Omental fat pad (tissue), 4 donors: Measurements from ENCODE around the gene MN1. TPM values are rescaled to one million over a fixed set of nuclear protein-coding genes. Genes with fewer than 3 reads are reported as not detected.

Experiments
- ATAC-seq: fragments of 150-250 bp; one replicate; pipeline ENCODE4 v1.9.1; 2016; ENCODE audit warnings: mild to moderate bottlenecking, moderate library complexity; ENCODE audit not compliant: low FRiP score
- DNase-seq: peaks from one replicate; pipeline ENCODE4 v3.0.0-alpha.2; 2019; ENCODE audit warnings: low spot score
- CTCF ChIP-seq, 3 donors: fragments of 450-650 bp; IDR thresholded peaks; one replicate each; pipeline ENCODE4 v1.5.1; 2016 to 2017; ENCODE audit warnings: antibody characterized with exemption in 3 of 3, mild to moderate bottlenecking in 3 of 3, moderate library complexity in 2 of 3
- total RNA-seq, 4 donors: library from RNA; depleted of rRNA; stranded (reverse); fragments of >200 nt; gene quantifications; one replicate each; pipeline ENCODE4 v1.1.0, GENCODE V29; 2016

The MN1 gene
- total RNA-seq, 4 donors from 2014 or later, result 4.8 to 16.5 (median 8.9) TPM

- no peak for ATAC-seq
- no peak for TF ChIP-seq CTCF (IDR thresholded peaks at IDR 0.05)
- no peak for DNase-seq
Measured at GRCh38 chr22:27775758-27776649, 25.6 kb downstream of the MN1 start.

DNA sequence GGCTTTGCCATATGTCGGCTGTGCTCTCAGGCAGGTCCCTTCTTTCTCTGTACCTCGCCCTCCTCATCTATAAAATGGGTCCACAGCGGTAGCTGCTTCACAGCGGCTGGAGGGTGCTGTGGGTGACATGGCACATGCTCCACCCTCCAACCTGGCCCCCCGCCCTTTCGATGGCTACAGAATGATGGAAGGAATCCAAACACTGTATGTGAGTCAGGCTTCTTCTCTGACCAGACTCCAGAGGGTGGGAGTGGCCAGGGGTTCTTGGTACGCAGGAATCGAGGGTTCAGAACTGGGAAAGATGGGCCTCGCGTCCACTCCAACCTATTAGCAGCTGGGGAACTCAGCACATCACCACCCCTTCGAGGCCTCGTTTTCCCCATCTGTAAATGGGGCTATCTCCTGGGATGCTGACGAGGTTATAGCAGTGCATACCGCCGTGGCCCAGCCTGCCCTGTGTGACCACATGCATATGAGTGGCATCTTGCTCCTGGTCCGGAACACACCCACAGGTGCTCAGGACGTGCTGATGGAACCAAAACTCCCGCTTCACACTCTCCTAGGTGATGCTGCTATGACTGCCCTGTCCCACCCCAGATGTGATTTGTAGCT is 26.4 kb downstream of the MN1 start:
- DNase-seq (no peak), ATAC-seq (peak; percentile 31)
- TF ChIP-seq CTCF (IDR thresholded peaks at IDR 0.05), result no peak

DNA sequence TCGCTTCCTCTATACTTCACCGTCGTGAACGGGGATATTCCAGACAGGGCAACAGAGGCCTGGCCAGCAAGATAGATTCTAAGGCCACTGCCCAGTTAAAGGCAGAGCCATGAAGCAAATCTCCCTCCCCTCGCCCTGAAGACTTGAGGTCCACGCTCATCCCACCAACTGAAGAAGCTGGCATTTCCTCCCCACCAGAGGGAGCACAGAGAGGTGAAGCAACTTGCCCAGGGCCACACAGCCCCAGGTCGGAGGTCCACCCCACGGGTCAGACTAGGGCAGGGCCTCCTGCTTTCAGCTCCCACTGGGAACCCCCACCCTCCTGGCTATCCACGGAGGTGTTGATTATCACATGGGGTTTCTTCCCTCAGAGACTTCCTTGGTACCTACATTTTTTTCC is 27.4 kb downstream of the MN1 start:
- TF ChIP-seq CTCF (IDR thresholded peaks at IDR 0.05), result no peak
- DNase-seq, result no peak
- ATAC-seq, result no peak

DNA sequence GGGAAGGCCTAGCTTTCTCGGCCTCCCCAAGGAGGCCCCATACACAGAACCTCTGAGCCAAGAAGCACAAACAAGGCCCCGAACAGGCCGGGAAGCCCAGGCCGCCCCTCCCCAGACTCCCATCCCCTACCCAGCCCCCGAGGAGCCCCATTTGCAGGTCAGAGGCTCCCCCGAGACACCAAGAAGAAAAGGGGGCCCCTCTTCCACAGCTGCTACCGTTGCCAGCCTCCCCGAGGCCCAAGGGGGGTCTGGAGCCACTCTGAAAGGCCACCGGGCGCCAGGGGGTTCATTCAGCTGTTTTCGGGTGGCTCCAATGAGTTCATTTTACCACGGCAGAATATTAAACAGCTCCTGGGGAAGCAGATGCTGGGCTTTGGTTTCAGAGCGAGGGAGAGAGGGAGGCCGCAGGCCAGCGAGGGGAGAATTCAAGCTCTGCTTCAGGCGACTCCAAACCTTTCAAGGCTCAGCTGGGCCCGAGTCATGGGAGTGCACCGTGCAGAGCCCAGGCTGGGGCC is 28.5 kb downstream of the MN1 start:
- DNase-seq, result no peak
- ATAC-seq, result no peak

GRCh38 chr22:27772081-27772983 is 29.2 kb downstream of the MN1 start:
- ATAC-seq (no peak), DNase-seq (no peak)
- TF ChIP-seq CTCF (IDR thresholded peaks at IDR 0.05), result no peak

More for the DNA sequence above, 28.5 kb downstream of the MN1 start:
- no peak for TF ChIP-seq CTCF (IDR thresholded peaks at IDR 0.05)

GRCh38 chr22:27771637-27772036 is 29.9 kb downstream of the MN1 start:
- ATAC-seq (no peak), DNase-seq (no peak)
- no peak for TF ChIP-seq CTCF (IDR thresholded peaks at IDR 0.05)
